Natural killer cell (primary cell): ENCODE results near the gene C11orf21. TPM values are rescaled to one million over a fixed set of nuclear protein-coding genes. Genes with fewer than 3 reads are reported as not detected.

Experiments used
- ATAC-seq, 3 donors: fragments of 150-1000 bp in 2 of 3; fragments of 200-7000 bp in 1 of 3; cut with Tn5 transposase; 1 replicate in 1 of 3; 2 replicates in 2 of 3; pipeline ENCODE4 v1.10.0; 2021; ENCODE audit warnings: mild to moderate bottlenecking in 2 of 3, moderate library complexity in 2 of 3
- DNase-seq, 2 donors: peaks; one replicate each; pipeline versions ENCODE4 v3.0.0 to v3.0.0-alpha.2; 2013 to 2021; ENCODE audit warnings: mixed read lengths in 1 of 2
- H3K27ac ChIP-seq: one replicate; pipeline ENCODE4 v1.5.1; 2013; ENCODE audit warnings: mild to moderate bottlenecking, low read length
- H3K27me3 ChIP-seq: one replicate; pipeline ENCODE4 v1.6.1; 2013; ENCODE audit warnings: low read length; ENCODE audit not compliant: control insufficient read depth, insufficient read depth
- H3K36me3 ChIP-seq: one replicate; pipeline ENCODE4 v1.6.1; 2013; ENCODE audit warnings: low read length; ENCODE audit not compliant: control insufficient read depth, insufficient read depth
- H3K4me1 ChIP-seq: one replicate; pipeline ENCODE4 v1.6.1; 2013; ENCODE audit warnings: low read length; ENCODE audit not compliant: control insufficient read depth, insufficient read depth
- H3K4me3 ChIP-seq: one replicate; pipeline ENCODE4 v1.5.1; 2013; ENCODE audit warnings: low read length
- H3K9me3 ChIP-seq: one replicate; pipeline ENCODE4 v1.6.1; 2013; ENCODE audit warnings: low read length; ENCODE audit not compliant: control insufficient read depth, insufficient read depth
- H3K27ac Mint-ChIP-seq, 2 donors: one replicate each; pipeline ENCODE4 v1.8.0; 2022; ENCODE audit warnings: mild to moderate bottlenecking in 2 of 2, mixed read lengths in 2 of 2, moderate library complexity in 1 of 2
- H3K27me3 Mint-ChIP-seq, 2 donors: one replicate each; pipeline ENCODE4 v1.8.0; 2022; ENCODE audit warnings: low read depth in 2 of 2, mixed read lengths in 2 of 2
- H3K36me3 Mint-ChIP-seq: one replicate; pipeline ENCODE4 v1.8.0; 2022; ENCODE audit warnings: mixed read lengths
- H3K4me1 Mint-ChIP-seq, 2 donors: one replicate each; pipeline ENCODE4 v1.8.0; 2022; ENCODE audit warnings: mixed read lengths in 2 of 2
- H3K4me3 Mint-ChIP-seq: one replicate; pipeline ENCODE4 v1.8.0; 2022; ENCODE audit warnings: mild to moderate bottlenecking, moderate library complexity, mixed read lengths
- H3K9me3 Mint-ChIP-seq, 2 donors: one replicate each; pipeline ENCODE4 v1.8.0; 2022; ENCODE audit warnings: mixed read lengths in 2 of 2
- WGBS: methylation state at CpG from one replicate; pipeline ENCODE4 v1.1.7; 2013; ENCODE audit warnings: missing lambda C conversion rate; ENCODE audit not compliant: insufficient coverage; 5-methylcytosine and 5-hydroxymethylcytosine counted together
- intact Hi-C: fragments of 100-400 bp; cut with micrococcal nuclease; formaldehyde crosslinking; loops from one replicate; pipeline ENCODE4 v1.14.2; 2022
- total RNA-seq, 4 donors: library from RNA; stranded (reverse); fragments of 120-200 nt in 1 of 4; gene quantifications; one replicate each; pipeline versions ENCODE4 v1.2.3 to v1.2.4, GENCODE V29; 2013 to 2022
- TF ChIP-seq, protein P1 (sequence below): fragments of 200-600 bp; IDR thresholded peaks from one replicate; pipeline ENCODE4 v1.8.0; 2022; ENCODE audit warnings: antibody characterized with exemption

The C11orf21 gene
- total RNA-seq, 3 donors from 2014 or later (not counting 1 experiment from before 2014, with no cell fraction given) = 227 to 325 (median 237) TPM

- Histone ChIP-seq H3K9me3 (no peaks in the 10 kb centered on the region), H3K4me3 (peak overlapping the region; percentile 84), H3K27me3 (no peaks in the 10 kb centered on the region), H3K27ac (peak overlapping the region; percentile 62), H3K4me1 (peaks cover 96% of the 10 kb centered on the region), H3K36me3 (peaks cover 27% of the 10 kb centered on the region)
- Mint-ChIP-seq H3K9me3 (no peaks in the 10 kb centered on the region), H3K36me3 (no peaks in the 10 kb centered on the region), H3K4me3 (peak overlapping the region; percentile 98), H3K27me3 (no peaks in the 10 kb centered on the region), H3K4me1 (peaks cover 24 to 82% of the 10 kb centered on the region in 2 donors), H3K27ac (peak overlapping the region; percentile 86 to 96)
- 20% methylated on average over 18 of the region's 18 CpGs for WGBS
- intact Hi-C loops = loop anchor here (1.0 to 5.0 kb wide), 2 partner anchors 36 to 97 kb away; partner anchors contain the start of gene TSSC4
- ATAC-seq = no peak
- TF ChIP-seq, protein P1, sequence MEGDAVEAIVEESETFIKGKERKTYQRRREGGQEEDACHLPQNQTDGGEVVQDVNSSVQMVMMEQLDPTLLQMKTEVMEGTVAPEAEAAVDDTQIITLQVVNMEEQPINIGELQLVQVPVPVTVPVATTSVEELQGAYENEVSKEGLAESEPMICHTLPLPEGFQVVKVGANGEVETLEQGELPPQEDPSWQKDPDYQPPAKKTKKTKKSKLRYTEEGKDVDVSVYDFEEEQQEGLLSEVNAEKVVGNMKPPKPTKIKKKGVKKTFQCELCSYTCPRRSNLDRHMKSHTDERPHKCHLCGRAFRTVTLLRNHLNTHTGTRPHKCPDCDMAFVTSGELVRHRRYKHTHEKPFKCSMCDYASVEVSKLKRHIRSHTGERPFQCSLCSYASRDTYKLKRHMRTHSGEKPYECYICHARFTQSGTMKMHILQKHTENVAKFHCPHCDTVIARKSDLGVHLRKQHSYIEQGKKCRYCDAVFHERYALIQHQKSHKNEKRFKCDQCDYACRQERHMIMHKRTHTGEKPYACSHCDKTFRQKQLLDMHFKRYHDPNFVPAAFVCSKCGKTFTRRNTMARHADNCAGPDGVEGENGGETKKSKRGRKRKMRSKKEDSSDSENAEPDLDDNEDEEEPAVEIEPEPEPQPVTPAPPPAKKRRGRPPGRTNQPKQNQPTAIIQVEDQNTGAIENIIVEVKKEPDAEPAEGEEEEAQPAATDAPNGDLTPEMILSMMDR = no peak
- peak; percentile 21 to 44 for DNase-seq
Measured at GRCh38 chr11:2302896-2303626, 1.3 kb upstream of the C11orf21 start.

- Mint-ChIP-seq H3K4me1 (peaks cover 30 to 84% of the 10 kb centered on the region in 2 donors), H3K9me3 (no peaks in the 10 kb centered on the region), H3K36me3 (no peaks in the 10 kb centered on the region), H3K27me3 (no peaks in the 10 kb centered on the region), H3K27ac (peak overlapping the region; percentile 86 to 96), H3K4me3 (peak overlapping the region; percentile 98)
- H3K27me3 ChIP-seq = no peaks in the 10 kb centered on the region
- H3K4me1 ChIP-seq = peaks cover 96% of the 10 kb centered on the region
- H3K9me3 ChIP-seq = no peaks in the 10 kb centered on the region
- DNase-seq (peak in 1 of 2 donors; percentile 64), ATAC-seq (peak; percentile 15 to 31 (median 16))
- TF ChIP-seq, protein P1 = no peak
- H3K4me3 ChIP-seq = peak overlapping the region; percentile 84
- H3K27ac ChIP-seq = peak overlapping the region; percentile 62
- intact Hi-C loops = loop anchor here (1.0 to 5.0 kb wide), 2 partner anchors 35 to 98 kb away; partner anchors contain the start of gene TSSC4
- peaks cover 33% of the 10 kb centered on the region for H3K36me3 ChIP-seq
- 4% methylated on average over 16 of the region's 16 CpGs for WGBS
Measured at GRCh38 chr11:2302306-2302895, 683 bp upstream of the C11orf21 start.

- Mint-ChIP-seq H3K27ac (peak overlapping the region; percentile 86 to 96), H3K4me1 (peaks cover 29 to 85% of the 10 kb centered on the region in 2 donors), H3K9me3 (no peaks in the 10 kb centered on the region), H3K27me3 (no peaks in the 10 kb centered on the region), H3K4me3 (peak overlapping the region; percentile 98), H3K36me3 (no peaks in the 10 kb centered on the region)
- WGBS = under 1% methylated on average over 24 of the region's 24 CpGs
- DNase-seq (peak; percentile 27 to 54), ATAC-seq (peak; percentile 25 to 29 (median 27))
- Histone ChIP-seq H3K36me3 (peaks cover 45% of the 10 kb centered on the region), H3K4me1 (peaks cover 94% of the 10 kb centered on the region), H3K9me3 (no peaks in the 10 kb centered on the region), H3K27ac (peak overlapping the region; percentile 83), H3K4me3 (peak overlapping the region; percentile 84), H3K27me3 (no peaks in the 10 kb centered on the region)
- intact Hi-C loops = loop anchor here (2.0 to 5.0 kb wide), 2 partner anchors 34 to 104 kb away; no protein-coding TSS in a partner anchor
- TF ChIP-seq, protein P1 = no peak
Measured at GRCh38 chr11:2300936-2301630, 635 bp downstream of the C11orf21 start.
